Stimulated activated CD8-positive, alpha-beta memory T cell treated with anti-CD3 and anti-CD28 coated beads, Interleukin-7, amount 100 ng/mL, for 4 hours (primary cell): Measurements from ENCODE around the gene HDAC4.

Source experiments
- DNase-seq, 2 donors: peaks; one replicate each; pipeline ENCODE4 v3.0.0-alpha.2; 2020; ENCODE audit warnings: low read depth in 2 of 2

The HDAC4 gene

DNA sequence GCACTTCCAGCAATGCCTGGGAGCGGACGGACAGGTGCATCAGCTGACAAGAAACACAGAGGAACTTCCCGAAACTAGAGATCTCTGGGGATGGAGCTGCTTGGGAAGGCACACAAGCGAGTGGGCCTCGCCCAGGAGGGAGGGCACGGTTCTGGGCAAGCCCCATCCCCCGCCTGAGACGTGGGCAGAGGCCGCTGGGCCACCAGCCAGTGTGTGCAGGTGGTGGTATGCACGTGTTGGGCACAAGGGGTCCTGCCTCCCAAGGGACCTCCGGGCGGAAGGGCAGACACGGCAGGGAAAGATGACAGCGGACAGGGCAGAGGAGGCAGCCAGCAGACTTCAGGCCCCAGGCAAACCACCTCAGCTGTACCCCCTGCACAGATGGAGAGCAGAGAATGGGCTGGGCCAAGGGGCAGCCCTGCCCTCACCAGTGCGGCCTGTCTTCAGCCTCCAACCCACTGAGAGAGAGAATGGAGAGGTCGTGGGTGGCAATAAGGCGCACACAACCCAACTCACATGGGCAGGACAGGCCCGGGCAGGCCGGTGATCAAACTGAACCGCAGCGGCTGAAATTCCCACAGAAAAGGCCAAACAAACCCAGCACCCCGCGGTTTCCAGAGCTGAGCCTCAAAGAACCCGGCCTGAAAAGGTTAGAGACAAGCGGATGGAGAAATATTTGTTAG is 51.2 kb downstream of the HDAC4 start:
- no peak for DNase-seq

DNA sequence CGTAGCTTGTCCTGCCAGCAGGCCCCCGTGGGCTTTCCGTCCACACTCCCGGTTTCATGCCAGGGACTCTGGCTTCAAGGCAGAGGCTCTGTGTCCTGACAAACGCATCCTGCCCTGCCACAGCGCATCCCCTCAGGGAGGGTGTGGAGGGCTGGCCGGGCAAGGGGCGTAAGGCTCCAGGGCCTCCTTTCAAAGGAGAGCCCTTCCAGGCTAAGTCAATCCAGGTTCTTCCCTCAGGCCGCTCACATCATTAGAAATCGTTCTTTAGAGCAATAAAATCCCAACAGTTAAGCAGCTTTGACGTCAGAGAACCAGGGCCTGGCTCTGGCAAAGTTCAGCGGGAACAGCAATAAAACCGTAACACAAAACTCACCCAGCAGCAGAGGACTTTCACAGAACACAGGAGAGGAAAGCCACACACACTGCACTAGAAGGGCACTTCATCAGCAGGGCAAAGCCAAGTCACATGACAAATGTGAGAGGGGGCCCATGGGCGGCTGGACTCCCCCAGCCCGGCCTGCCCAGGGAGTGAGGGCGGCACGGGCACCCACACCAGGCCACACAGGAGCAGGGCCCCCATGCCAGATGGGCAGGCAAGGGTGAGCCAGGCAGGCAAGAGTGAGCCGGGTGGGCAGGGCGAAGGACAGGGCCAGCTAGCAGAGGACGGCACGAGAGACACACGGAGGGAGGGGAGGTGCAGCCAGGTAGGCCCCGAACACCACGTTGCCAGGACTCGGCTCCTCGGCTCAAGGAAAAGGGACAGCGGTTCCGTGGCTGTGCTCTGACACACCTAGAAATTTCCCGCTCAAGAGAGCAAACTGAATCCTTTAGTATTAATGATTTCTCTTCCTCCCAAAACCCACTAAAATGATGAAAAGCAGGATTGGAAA is 52.0 kb downstream of the HDAC4 start:
- no peak for DNase-seq

DNA sequence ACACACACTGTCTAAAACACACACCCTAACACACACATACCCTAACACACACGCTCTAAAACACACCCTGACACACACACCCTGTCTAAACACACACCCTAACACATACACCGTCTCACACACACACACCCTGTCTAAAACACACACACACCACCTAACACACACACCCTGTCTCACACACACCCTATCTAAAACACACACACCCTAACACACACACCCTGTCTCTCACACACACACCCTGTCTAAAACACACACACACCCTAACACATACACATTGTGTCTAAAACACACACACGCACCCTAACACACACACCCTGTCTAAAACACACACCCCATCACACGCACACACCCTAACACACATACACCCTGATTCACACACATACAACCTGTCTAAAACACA is 54.1 kb downstream of the HDAC4 start:
- no peak for DNase-seq

DNA sequence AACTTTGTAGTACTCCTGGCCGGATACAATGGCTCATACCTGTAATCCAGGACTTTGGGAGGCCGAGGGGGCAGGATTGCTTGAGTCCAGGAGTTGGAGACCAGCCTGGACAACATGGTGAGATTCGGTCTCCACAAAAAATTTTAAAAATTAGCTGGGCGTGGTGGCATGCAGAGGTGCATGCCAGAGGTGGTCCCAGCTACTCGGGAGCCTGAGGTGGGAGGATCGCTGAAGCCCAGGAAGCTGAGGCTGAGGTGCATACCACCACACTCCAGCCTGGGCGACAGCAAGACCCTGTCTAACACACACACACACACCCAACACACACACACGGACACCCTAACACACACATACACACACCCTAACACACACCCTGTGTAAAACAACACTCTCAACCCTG is 55.6 kb downstream of the HDAC4 start:
- DNase-seq, result no peak

DNA sequence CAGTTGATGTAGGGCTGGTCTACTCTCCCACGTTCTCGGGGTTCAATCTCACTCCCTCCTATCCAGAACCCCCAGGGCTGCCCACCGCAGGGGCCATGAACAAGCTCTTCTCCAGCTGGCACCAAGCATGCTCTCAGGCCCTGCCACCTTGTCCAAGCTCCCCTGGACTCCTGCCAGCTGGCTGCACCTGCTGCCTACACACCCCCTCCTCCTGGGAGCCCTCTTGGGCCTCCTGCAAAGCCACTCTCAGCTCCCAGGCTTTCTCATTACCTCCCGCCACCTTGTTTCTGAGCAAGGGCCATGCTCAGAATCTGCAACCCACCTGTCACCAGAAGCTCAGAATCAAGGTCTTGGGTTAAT is 56.0 kb downstream of the HDAC4 start:
- no peak for DNase-seq

DNA sequence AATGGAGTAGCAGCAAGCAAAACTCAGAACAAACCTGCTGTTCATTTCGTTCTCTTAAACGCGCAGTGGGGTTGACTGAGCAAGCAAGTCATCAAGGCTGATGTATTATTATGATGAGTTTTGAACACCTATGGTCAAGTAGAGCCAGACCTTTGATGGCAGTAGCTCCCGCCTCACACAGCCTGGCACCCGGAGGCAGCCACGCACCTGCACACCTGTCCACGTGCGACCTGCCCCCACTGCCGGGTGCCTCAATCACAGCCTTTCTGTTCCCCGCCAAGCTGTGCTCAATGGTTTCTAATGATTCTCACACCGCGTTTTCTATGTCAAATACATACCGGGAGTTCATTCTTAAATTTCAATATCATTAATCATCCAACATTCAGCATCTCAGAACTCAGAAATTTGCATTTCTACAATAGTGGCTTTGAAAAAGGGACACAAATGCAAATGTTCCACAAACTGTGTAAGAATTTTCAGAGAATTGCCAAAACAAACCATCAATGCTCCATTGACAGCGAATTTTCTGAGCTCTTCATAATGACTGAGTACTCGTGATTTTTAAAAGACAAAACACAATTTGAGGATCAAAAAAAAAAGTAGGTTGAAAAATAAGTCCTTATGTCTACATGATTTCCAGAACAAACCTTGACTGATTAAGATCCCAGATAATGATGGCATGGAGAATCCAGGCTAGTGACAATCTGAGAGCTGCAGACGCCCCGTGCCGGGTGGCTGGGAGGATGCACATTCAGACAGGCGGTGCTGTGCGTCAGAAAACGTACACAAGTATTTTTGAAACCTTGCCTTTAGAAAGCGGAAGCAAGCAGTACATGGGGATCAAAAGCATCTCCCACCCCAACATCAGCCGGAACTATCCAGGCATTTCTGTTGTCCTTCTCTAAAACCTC is 56.6 kb downstream of the HDAC4 start:
- DNase-seq, result no peak

DNA sequence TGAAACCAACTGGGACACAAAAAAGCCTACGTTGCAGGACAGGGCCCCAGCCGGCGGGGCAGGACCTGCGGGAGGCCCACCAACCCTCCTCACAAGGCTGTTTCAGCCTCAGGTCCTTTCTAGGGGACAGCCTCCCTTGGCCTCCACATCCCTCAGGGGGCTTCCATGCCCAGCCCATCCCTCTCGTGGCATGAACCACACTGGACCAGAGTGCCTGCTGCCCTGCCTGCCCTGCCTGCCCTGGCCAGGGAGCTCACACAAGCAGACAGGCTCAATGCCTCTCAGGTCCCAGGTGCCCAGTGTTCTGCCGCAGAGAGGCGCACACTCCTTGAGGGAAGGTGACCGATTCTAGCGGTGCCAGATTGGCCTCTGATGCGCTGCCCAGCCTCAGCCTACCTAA is 57.4 kb downstream of the HDAC4 start:
- DNase-seq, result no peak

DNA sequence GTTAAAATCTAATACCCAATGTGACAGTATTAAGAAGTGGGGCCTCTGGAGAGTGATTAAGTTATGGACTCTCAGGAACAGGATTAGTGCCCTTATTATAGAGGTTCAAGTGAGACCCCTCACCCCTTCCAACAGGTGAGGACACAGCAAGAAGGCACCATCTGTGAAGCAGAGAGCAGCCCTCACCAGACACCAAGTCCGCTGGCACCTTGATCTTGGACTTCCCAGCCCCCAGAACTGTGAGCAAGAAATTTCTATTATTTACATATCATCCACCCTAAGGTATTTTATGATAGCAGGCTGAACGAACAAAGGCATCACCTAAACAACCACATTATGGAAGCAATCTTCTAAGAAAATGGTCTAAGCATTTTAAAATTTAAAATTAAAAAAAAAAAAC is 59.0 kb downstream of the HDAC4 start:
- DNase-seq, result no peak

DNA sequence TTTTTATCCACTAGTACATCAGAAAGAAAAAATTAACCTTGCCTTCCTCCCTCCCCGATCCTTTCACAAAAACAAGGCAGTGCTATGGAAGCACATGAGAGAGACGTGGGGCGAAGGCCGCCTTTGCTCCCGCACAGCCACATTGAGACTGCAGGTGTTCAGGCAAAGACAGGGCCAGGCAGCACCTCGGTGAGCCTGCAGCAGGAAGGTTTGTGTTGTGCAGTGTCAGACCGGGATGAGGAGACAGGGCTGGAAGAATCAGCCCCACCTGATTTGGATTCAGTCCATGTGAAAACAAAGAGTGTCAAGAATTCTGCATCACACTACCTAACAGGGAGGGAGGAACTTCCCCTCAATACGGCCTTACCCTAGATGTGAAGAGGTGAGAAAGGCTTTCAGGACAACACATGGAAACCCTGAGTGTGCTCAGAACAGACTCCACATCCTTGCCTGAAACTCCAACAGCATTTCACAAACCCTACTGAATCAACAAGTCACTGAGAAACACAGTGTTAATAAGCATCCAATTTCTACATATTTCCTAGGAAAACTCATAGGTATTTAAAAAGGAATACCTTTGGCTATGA is 59.6 kb downstream of the HDAC4 start:
- DNase-seq, result no peak

DNA sequence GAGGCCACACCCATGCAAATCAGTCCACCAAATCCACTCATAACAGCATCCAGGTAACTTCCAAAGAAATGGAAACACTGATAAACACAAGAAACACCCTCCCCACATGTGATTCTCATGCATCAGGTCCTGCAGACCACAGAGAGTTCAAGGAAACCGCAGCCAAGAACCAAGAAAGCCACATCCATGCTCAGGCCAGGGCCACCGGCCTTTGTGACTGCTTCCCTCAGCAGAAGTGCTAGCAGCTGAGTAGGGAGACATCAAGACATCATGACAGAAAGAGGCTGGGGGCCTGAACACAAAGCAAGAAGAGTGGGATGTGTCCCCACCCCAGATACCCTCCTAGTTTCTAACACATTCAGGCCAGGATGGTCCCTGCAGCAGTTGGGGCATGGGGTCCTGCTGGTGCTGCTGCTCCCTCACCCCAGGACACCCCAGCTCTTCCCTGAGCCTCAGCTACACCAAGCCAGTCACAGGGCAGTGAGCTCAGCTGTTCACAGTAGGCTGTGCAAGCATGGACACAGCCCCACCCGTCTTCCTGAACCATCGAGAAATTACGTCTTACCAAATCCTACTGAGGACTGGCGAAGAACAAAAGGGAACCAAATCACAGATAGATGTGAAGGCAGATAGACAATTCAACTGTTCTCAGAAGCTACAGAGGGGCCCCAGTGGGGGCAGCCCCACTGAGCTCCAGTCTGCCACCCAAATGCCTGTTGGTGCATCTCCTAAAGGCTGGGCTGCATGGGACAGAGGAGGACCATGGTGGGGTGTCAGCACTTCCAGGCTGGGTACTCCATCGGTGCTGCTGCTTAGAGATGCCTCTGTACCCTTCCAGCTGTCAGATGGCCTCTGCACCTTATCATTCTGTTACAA is 60.9 kb downstream of the HDAC4 start:
- DNase-seq, result no peak

DNA sequence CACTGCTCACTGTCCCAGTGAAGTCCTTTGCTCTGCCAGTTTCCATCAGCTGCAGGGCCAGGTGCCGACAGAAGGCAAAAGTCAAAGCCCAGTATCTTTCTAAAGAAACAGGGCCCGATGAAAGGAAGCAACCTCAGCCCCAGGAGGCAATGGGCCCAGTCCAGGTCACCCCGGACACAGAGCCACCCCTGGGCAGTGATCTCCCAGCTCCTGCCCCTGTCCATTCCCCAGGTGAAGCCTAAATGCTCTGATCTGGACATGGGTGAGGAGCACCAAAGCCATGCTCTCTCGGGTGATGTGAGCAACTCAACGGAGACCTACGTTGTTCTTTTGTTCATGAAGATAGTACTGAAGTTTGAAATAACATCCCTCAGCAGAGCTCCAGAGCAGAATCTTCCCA is 61.6 kb downstream of the HDAC4 start:
- DNase-seq, result no peak

DNA sequence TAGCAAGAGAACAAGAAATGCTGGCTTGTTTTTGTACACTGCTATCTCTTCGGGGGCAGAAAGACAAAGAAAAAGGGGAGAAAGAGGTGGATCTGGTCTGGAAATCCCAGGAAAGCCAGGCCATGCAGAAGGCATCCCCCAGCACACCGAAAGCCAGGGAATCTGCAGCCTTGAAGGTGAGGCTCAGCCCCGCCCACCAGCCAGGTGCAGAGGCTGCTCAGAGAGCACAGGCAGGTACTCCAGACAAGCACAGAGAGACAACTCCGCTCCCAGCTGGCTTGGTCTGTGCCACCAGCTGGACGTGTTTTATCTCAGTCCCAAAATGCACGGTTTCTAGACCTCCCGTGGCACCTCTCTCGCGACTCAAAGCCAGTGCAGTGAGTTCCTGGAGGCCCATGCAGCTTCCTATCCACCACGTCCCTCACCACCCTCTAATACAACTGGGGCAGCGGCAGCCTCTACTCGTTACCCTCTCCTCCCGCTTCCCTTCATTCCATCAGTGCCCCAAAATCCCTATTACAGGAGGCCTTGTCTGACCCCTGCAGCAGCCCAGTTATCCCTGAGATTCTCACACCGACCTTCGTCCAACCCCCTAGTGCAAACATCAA is 62.8 kb downstream of the HDAC4 start:
- no peak for DNase-seq

DNA sequence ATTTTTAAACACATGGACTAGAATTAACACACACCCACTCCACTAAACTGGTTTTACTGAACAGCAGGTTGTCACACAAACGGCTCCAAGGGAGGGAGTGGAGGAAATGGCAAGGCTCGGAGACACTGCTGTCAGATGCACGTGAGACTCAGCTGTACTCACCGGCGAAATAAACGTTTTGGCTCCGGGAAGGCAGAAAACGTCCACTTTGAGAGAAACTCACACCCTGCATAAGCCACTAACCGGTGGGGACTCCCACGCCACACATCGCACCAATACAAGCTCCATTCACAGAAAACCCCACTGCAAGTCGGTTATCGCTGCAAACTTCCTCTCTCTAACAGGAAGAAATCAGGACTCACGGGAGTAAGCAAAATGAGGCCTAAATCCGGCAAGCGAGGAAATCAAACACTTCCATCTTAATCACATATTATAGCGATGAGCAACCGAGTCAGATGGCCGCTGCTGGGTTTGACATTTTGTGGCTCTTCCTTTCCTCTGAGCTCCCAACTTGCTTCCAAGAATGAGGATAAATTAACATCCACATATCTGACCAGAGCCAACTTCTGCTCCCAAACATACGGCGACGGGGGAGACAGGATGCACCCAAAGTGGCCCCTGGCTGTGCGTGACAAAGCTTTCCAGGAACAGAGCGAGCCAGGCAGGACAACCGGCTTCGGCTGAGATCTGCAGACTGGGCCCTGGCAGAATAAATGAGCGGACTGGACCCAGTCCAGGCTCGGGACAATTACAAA is 63.5 kb downstream of the HDAC4 start:
- no peak for DNase-seq

DNA sequence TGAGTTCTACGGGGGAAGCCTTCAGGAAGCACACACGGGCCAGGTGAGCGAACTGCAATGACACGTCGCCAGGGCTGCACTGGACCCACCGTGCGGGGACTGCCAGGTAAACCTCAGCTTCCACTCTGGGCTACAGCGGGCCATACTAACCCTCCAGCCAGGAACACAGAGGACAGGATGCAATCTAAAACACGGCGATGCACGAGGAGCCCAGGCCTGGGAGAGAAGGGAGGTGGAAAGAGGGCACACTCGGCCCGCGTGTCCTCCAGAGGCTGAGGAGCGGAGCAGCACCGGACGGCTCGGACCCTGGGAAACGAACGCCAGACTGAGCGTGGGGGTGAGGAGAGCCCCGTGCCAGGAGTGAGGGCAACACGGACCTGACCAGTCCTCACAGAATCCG is 69.3 kb downstream of the HDAC4 start:
- DNase-seq, result no peak

DNA sequence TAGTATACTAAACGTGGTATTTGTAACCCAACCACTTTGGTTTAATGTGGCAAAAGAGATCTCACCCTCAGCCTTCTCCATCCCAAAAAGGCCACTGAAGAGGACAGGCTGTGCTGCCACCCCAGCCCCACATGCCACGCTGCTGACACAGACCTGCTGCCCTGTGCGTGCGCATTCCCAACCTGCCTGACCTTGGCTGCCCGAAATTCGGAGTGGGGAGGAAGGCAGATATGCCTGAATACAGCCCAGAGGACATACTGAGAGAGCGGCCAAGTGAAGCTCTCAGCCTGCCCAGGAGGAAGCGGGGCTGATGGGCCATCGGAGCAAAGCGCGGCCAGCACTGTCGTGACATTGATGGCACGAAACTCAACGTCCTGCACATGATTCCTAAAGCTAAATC is 70.0 kb downstream of the HDAC4 start:
- no peak for DNase-seq

DNA sequence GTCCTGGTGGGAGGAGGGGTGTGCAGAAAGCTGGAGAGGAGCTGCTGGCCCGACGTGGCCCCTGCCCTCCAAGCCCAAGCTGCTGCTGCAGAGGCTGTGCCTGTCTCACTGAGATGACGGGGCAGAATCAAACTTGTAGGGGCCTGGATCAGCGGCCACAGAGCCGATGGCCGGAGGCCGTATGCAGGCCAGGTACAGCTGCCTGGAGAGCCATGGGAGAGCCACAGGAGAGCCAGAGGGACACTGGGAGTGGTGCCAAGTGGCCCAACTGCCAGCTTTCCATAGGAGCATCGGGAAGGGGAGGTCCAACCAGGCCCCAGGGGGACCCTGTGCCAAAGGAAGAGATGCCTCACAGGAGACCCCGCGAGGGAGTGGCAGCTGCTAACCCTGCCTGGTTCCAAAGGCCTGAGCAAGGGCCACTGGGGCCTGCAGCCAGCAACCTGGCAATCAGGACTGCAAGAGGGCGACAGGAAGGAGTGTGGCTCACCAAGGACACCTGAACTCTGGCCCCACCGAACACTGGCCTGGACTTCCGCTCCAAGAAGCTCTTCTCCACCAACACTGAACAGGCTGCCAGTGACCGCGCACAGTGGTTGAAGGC is 70.7 kb downstream of the HDAC4 start:
- no peak for DNase-seq

DNA sequence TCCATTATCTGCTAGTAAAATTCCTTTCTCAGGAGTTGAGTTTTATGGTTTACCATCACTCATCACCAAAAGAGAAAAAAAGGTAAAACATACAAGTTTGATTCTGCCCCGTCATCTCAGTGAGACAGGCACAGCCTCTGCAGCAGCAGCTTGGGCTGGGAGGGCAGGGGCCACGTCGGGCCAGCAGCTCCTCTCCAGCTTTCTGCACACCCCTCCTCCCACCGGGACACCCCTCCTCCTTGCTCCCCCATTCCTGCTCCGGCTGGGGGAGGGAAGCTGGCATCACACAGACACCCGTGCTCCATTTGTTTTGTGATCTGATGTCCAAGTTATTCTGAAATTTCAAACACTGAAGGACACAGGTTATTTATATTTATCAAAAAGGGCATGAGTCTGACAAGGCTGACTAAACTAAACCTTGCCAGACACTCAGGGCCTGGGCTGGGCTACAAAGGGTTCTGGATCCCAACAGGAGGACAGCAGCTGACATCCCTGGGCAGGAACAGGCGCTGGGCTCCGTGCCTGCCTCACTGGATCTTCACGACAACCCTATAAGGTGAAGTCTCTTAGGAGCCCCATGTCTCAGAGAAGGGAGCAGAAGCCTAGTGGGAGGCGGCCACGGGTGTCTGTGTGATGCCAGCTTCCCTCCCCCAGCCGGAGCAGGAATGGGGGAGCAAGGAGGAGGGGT is 71.4 kb downstream of the HDAC4 start:
- DNase-seq, result no peak

DNA sequence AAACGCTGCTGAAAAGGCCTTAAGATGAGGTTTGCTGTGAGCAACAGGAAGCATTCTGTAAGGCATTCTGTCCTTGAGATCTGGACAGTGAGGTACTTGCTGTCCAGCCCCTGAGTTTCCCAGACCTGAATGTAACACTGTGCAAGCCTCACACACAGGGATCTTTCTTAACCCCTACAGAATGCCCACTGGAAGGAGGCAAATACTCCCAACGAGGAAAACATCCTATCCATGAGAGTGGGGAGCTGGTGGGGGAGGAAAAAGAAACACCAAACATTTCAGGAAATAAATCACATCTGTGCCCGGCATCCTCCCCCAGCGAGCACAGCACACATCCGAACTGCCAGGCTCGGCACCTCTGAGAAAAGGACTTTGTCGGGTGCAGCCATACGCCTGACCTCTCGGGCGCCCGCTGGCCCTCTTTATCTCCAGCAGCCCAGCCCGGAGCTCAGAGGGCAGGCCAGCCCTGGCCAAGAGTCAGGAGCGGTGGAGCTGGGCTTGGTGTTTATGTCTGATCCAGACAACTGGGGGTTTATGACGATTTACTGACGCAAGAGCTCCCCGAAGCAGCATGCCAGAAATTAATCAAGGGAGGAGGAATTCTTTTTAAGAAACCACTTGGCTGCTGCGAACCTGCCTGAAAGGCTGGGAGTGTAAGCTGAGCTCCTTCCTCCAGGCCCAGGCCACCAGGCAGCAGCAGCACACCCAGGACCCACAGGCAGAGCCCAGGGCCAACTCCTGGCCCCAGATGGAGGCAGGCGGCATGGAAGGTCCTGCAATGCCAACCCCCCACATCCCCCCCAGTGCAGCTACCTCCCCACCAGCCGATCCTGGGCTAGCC is 72.2 kb downstream of the HDAC4 start:
- DNase-seq, result no peak
